GM12878 (cell line): ENCODE data around the gene PLCD1.
"Not testable (repeated sequence)": the region's sequence is repeated elsewhere in the genome, so short reads cannot be mapped to it uniquely, and the experiment has no call there.

Experiments used
- CBX5 ChIP-seq: sonication (generic); IDR thresholded peaks from 2 replicates; pipeline ENCODE4 v1.6.1; 2016; ENCODE audit warnings: low read depth, moderate library complexity, mild to moderate bottlenecking, inconsistent platforms
- KLF5 ChIP-seq: fragments of 450-650 bp; IDR thresholded peaks from 2 replicates; pipeline ENCODE4 v1.6.1; 2014; ENCODE audit warnings: mild to moderate bottlenecking; ENCODE audit not compliant: partially characterized antibody
- MTA2 ChIP-seq: fragments of 450-650 bp; IDR thresholded peaks from 2 replicates; pipeline ENCODE4 v1.6.1; 2016; ENCODE audit warnings: low read depth, mild to moderate bottlenecking, moderate library complexity
- MXI1 ChIP-seq: fragments of 150-350 bp; IDR thresholded peaks from 2 replicates; pipeline ENCODE4 v1.6.1; 2011; ENCODE audit warnings: low read depth, mild to moderate bottlenecking, inconsistent platforms, low read length, improper control_type of control experiment
- TF ChIP-seq, protein P1 (sequence below): fragments of 450-650 bp; IDR thresholded peaks from 2 replicates; pipeline ENCODE4 v1.6.1; 2018; ENCODE audit warnings: borderline replicate concordance, mild to moderate bottlenecking; ENCODE audit not compliant: partially characterized antibody
- TF ChIP-seq, protein P2 (sequence below), 3 experiments: IDR thresholded peaks in 2 of 3; conservative IDR thresholded peaks in 1 of 3; 2 replicates each; pipeline ENCODE4 v1.5.1; 2011; ENCODE audit warnings: low read depth in 3 of 3, low read length in 3 of 3, mild to moderate bottlenecking in 3 of 3, control low read depth in 2 of 3, moderate library complexity in 2 of 3, inconsistent platforms in 1 of 3, mixed read lengths in 1 of 3; ENCODE audit not compliant: control insufficient read depth in 2 of 3, insufficient read depth in 1 of 3; ENCODE audit errors: extremely low read depth in 1 of 3
- TF ChIP-seq, protein P3 (sequence below): IDR thresholded peaks from 2 replicates; pipeline ENCODE4 v1.6.1; 2011; ENCODE audit warnings: low read depth, mild to moderate bottlenecking, low read length, moderate library complexity, borderline replicate concordance; ENCODE audit errors: extremely low read depth

DNA sequence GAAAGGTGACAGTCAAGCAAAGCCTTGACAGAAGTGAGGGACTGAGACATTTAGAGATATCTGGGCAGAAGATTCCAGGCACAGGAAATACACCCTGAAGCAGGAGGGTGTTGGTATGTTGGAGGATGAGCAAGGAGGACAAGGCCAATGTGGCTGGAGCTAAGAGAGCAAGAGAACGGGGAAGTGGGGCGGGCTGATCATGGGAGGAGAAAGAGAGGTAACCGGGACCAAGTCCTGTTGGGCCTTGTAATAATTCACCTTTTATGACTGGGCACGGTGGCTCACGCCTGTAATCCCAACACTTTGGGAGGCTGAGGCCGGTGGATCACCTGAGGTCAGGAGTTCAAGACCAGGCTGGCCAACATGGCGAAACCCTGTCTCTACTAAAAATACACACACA is 4.1 kb upstream of the PLCD1 start:
- not testable (repeated sequence) for TF ChIP-seq CBX5, MXI1, KLF5, MTA2
- TF ChIP-seq, protein P1, sequence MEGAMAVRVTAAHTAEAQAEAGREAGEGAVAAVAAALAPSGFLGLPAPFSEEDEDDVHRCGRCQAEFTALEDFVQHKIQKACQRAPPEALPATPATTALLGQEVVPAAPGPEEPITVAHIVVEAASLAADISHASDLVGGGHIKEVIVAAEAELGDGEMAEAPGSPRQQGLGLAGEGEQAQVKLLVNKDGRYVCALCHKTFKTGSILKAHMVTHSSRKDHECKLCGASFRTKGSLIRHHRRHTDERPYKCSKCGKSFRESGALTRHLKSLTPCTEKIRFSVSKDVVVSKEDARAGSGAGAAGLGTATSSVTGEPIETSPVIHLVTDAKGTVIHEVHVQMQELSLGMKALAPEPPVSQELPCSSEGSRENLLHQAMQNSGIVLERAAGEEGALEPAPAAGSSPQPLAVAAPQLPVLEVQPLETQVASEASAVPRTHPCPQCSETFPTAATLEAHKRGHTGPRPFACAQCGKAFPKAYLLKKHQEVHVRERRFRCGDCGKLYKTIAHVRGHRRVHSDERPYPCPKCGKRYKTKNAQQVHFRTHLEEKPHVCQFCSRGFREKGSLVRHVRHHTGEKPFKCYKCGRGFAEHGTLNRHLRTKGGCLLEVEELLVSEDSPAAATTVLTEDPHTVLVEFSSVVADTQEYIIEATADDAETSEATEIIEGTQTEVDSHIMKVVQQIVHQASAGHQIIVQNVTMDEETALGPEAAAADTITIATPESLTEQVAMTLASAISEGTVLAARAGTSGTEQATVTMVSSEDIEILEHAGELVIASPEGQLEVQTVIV = not testable (repeated sequence)
- TF ChIP-seq, protein P2, sequence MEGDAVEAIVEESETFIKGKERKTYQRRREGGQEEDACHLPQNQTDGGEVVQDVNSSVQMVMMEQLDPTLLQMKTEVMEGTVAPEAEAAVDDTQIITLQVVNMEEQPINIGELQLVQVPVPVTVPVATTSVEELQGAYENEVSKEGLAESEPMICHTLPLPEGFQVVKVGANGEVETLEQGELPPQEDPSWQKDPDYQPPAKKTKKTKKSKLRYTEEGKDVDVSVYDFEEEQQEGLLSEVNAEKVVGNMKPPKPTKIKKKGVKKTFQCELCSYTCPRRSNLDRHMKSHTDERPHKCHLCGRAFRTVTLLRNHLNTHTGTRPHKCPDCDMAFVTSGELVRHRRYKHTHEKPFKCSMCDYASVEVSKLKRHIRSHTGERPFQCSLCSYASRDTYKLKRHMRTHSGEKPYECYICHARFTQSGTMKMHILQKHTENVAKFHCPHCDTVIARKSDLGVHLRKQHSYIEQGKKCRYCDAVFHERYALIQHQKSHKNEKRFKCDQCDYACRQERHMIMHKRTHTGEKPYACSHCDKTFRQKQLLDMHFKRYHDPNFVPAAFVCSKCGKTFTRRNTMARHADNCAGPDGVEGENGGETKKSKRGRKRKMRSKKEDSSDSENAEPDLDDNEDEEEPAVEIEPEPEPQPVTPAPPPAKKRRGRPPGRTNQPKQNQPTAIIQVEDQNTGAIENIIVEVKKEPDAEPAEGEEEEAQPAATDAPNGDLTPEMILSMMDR (IDR thresholded peaks at IDR 0.05 in 2 of 3, conservative IDR thresholded peaks at IDR 0.05 in 1 of 3; ENCODE audit: control insufficient read depth in 2 of 3, extremely low read depth in 1 of 3, insufficient read depth in 1 of 3, low read depth in 3 of 3, low read length in 3 of 3) = not testable (repeated sequence)
- TF ChIP-seq, protein P3, sequence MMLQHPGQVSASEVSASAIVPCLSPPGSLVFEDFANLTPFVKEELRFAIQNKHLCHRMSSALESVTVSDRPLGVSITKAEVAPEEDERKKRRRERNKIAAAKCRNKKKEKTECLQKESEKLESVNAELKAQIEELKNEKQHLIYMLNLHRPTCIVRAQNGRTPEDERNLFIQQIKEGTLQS = not testable (repeated sequence)
